HS-27A (cell line): Measurements from ENCODE around the gene DES.

Experiments
- DNase-seq: peaks from one replicate; pipeline ENCODE4 v3.0.0-alpha.2; 2012; ENCODE audit warnings: low read depth, missing footprints

Gene DES

DNA sequence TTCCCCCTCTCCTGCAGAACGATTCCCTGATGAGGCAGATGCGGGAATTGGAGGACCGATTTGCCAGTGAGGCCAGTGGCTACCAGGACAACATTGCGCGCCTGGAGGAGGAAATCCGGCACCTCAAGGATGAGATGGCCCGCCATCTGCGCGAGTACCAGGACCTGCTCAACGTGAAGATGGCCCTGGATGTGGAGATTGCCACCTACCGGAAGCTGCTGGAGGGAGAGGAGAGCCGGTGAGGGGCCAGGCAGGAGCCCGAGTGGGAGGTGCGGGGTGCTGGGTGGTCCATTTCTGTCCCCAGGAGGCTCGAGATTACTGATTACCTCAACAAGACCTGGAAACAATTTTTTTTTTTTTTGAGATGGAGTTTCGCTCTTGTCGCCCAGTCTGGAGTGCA is 3.1 kb downstream of the DES start:
- DNase-seq: no peak

DNA sequence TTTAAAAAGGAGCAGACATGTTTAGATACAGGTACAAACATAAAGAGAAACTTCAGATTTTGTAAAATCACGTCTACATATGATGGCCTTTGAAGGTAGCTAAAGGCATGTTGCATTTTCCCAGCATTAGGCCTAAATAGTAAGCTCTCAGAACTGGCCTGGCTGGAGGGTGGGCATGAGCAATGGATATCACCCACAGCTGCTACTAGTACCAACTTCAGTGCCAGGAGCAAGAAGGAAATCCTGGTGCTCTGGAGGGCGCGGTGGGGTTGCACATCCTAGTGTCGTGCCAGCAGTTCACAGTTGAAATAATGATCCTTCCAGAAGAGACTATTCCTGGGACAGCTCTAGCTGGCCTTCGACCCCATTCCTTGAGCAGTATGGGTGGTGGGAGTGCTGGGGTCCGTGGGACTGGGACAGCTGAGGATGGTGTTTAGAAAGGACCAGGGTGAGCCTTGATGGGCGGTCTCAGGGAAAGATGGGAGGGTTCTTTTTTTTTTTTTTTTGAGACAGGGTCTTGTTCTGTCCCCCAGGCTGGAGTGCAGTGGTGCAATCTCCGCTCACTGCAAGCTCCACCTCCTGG is 4.9 kb downstream of the DES start:
- DNase-seq: no peak

DNA sequence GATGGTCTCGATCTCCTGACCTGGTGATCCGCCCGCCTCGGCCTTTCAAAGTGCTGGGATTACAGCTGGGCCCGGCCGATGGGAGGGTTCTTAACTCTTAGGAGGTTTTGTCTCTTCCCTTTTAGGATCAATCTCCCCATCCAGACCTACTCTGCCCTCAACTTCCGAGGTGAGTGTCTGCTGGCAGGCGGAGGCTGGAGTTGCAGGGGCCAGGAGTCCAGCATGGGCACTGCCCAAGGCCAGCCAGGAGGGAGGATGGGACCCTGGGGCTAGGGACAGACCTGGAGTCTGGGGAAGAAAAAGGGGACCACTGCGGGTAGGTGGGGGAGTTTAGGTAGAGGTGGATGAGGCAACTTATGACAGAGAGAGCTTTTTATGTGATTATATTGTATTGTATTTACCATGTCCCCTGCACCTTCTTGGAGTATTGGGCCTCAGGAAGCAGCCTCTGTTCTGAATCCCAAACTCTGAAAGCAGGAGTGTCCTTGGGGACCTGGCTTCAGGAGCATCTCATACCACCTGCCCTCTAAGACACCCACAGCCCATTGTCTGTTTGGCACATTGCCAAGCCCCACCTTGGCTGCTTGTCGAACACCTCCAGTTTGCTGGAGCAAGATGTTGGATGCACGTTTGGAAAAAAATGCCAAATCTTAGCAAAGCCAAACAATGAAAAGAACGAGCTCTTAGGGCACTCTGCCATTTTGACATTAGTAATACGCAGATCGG is 5.6 kb downstream of the DES start:
- no peak for DNase-seq

DNA sequence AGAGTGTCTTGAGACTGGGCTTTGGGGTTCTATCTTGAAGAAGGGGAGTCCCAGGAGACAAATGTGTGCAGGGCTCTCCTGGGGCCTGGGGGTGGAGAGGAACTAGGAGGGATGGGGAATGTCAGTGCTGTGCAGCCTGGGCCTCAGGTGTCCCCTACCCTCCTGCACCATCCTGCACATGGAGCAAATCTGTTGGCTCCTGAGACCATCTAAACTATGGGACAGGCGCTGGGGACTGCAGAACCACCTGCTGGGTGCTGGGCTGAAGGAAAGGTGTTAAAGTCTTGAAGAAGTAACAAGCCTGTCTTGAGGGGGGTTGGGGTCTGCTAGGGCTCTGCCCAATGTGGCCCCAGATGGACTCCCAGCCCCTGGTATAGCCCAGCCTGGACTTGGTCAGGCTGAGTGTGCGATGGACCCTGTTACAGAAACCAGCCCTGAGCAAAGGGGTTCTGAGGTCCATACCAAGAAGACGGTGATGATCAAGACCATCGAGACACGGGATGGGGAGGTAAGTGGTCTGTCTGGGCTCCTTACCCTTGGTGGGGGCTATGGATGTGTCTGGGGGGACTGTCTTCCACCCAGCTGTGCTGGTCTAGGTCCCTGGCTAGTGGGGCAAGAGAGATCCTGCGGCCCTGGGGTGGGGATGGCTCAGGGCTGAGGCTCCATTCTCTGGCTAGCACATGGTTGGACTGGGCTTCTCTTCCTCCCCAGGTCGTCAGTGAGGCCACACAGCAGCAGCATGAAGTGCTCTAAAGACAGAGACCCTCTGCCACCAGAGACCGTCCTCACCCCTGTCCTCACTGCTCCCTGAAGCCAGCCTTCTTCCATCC is 7.3 kb downstream of the DES start:
- no peak for DNase-seq

DNA sequence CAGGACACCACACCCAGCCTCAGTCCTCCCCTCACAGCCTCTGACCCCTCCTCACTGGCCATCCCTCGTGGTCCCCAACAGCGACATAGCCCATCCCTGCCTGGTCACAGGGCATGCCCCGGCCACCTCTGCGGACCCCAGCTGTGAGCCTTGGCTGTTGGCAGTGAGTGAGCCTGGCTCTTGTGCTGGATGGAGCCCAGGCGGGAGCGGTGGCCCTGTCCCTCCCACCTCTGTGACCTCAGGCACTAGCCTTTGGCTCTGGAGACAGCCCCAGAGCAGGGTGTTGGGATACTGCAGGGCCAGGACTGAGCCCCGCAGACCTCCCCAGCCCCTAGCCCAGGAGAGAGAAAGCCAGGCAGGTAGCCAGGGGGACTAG is 7.9 kb downstream of the DES start:
- no peak for DNase-seq

DNA sequence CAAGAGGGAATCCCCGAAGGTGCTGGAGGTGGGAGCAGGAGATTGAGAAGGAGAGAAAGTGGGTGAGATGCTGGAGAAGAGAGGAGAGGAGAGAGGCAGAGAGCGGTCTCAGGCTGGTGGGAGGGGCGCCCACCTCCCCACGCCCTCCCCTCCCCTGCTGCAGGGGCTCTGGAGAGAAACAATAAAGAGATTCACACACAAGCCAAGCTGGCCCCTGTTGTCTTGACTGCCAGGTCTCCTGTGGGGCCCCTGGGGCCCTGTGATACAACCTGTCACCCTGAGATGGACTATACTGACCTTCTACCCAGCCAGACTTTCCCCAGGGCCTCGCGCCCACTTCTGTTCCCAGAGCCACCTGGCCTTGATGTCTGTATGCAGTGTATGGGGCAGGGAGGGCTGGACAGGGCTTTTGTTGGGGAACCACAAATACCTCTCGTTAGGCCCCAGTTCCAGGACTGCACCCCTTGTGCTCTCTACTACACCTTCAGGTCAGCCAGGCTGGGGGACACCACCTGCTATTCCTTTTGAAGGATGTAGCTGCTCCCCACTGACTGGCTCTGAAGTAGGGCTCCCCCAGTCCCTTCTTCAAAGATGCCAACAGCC is 8.5 kb downstream of the DES start:
- DNase-seq: no peak

DNA sequence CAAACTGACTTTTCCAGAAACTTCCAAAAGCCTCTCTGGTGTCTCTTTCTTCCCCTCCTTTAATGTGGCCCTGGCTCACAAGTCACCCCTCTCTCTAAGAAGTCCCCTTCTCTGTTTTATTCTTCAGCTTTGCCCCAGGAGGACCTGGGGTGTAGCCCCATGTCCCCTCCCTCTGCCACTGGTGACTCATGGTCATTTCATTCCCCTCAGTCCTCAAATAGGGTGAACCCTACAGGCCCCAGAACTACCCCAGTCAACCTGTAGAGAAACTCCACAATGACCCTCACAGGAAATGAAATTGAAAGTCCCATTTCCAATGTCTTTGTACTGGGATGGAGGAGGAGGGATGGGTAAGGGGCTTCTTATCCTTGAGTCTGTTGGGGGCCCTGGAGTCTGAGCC is 10.3 kb downstream of the DES start:
- DNase-seq: no peak

DNA sequence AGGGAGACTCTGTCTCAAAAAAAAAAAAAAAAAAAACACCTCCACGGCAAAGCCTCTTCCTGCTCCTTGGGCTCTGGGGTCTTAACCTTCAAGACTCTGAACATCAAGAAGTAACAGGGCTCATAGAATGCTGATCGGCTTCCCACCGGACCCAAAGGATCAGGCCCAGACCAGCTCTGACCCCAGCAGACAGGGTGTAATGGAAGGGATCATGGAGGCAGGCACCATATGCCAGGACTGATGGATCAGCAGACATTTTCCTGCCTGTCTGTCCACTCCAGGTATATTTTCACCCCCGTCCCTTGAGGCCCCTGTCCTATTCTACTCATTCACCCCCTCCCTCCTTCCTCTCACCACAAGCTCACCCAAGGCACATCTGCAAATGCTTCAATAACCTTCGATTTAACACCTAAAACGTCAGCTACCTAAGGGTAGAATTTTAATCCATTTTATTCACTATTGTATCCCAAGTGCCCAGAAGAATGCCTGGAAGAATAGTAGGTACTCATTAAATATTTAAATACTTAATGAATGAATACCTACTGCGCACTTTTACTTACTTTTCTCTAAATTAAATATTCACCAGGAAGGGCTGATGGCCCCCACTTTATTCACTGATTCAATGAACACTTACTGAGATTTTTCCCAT is 11.9 kb downstream of the DES start:
- DNase-seq: no peak

DNA sequence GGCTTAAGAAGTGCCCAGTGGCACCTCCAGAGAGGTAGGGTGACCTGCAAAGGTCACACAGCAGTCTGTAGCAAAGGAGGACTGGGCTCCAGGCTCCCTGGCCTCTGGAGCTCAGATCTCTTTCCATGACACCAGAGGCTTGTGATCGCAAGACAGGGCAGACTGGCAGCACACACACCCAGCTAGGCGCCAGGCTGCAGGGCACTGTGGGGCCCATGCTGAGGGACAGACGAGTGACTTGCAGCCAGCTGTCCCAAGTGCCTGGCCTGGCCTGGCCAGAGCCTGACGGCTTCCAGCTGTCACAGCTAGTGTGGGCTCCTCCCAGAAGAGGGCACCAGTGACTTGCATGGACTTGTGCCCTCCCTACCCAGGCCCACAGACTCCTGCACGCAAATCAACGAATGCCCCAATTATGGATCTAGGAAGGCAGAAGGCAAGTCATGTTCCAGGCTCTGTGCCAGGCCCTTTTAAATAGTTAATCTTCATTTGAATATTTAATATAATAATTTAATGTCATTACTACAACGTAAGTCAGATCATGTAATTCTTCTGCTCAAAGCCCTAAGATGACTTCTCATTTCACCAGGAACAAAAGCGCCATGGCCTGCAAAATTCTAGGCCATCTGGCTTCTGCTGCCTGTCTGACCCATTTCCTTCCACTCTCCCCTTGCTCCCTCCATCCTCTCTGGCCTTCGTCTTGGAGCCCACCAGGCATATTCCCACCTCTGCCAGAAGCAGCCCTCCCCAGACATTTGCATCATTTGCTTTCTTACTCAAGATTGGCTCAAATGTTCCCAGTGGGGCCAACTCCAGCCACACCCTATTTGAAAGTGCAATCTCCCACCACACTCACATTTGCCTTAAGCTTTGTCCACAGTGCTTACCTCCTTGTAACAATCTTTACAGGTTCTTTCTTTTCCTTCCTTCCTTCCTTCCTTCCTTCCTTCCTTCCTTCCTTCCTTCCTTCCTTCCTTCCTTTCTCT is 12.7 kb downstream of the DES start:
- DNase-seq: no peak

DNA sequence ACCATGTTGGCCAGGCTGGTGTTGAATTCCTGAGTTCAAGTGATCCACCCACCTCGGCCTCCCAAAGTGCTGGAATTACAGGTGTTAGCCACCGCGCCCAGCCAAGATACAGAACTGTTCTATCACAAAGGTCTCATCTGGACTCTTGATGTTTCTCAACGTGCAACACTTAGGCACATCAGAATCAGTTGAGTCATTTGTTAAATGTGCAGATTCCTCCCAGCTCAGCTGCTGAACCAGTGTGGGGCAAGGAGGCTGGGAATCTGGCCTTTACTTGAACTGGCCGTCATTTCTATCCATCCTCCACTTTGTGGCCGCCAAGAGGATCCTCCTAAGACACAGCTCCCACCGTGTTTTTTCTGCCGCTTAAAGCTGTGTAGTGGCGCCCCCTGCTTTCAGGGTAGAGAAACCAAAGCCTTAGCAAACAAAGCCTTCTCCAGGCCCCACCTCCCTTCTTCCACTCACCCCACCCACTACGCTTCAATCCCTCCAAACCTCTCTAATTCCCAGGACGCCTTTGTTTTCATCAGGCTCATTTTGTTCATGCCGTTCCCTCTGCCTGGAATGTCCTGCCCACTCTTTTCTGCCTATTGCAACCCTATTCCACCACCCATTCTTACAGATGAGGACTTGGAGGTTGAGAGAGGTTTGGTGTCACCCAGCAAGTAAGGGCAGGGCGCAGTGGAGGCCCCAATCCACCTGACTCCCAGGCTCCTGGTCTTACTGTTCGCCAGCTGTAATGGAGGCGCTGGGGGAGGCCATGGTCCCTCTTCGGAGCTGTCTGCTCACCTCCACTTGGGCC is 15.7 kb downstream of the DES start:
- no peak for DNase-seq

DNA sequence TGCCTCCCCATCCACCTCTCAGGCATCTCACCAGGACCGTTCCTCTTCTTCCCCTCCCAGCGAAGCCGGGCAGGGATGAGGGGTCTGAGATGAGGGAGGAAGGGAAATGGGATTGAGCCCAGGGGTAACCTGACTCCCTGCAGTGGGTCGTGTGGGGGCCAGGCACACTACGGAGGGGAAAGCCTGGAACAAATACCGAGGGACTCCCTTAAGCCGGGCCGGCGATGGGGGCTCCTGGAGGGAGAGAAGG is 16.2 kb downstream of the DES start:
- DNase-seq: no peak

DNA sequence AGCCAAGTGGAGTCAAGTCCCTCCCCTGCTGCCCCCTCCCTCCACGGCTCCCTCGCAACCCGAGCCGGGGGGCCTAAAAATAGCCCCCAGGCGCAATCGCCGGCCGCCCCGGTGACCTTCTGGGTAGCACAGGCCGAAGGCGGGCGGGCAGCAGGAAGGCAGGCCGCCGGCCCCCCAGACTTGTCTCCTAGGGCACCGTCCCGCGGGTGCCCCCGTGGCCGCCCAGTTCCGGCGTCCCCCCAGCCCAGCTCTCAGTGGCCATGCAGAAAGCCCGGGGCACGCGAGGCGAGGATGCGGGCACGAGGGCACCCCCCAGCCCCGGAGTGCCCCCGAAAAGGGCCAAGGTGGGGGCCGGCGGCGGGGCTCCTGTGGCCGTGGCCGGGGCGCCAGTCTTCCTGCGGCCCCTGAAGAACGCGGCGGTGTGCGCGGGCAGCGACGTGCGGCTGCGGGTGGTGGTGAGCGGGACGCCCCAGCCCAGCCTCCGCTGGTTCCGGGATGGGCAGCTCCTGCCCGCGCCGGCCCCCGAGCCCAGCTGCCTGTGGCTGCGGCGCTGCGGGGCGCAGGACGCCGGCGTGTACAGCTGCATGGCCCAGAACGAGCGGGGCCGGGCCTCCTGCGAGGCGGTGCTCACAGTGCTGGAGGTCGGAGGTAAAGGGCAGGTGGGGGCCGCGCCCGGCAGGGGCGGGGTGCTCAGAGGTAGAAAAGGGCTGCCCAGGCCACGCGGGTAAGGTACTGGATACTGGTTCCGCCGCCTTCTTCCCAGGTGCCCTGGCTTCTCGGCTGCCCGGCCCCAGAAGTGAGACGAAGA is 16.7 kb downstream of the DES start, which contains the start of gene SPEG:
Gene SPEG, plus strand, starts transcription at position 126 of the 808 bp plus-strand sequence. Its CDS starts 135 bp downstream, at position 261.
- no peak for DNase-seq

DNA sequence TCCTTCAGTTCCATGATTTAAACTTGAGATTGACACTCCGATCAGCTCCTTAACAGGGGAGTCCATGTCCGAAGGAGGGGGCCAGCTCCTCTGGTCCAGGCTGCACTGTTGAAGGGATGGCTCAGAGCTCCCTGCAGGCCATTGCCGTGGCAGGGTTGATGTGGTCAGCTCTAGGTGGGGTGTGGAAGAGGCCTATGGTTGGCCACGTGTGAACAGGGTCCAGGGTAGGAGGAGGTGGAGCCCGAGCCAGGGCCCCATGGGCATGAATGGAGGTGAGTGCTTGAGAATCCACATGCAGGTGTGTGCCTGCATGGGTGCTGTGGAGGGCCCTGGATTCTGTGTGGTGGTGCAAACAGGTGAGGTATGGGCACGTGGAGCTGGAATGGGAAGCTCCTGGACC is 17.5 kb downstream of the DES start:
- DNase-seq: no peak

DNA sequence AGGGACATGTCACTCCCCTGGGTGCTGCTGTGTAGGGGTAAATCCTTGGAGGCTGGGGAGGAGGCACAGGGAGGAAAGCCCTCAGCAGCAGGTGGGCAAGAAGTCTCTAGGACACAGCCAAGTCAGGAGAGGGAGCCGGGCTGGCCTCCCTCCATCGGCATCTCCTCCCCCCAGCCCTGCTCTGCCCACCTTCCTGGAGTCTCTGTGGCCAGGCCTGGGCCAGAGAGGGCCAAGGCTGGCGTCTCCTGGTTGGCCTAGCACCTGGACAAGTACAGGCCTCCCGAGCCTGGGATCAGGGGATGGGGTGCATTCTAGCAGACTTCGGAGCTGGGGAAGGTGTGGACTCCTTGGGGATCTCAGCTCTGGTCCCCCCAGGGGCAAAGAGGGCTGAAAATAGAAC is 18.3 kb downstream of the DES start:
- DNase-seq: no peak

DNA sequence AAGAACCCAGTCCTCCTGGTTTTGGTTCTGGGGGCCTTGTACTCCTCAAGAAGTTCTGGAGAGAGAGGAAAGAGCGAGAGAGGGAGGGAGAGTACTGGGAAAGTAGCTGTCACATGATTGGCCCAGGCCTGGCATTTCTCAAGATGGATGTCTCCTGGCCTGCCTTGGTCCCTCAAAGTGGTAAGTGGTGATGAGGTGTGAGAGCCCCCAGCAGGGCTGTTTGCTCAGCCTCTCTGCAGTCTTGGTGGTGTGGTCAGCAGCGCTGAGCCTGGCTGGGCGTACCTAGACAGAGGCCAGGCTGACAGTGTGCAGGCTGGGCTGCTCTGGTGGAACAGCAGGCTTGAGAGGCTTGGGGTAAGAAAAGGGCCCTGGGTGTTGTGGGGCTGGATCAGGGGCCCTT is 19.0 kb downstream of the DES start:
- DNase-seq: no peak

DNA sequence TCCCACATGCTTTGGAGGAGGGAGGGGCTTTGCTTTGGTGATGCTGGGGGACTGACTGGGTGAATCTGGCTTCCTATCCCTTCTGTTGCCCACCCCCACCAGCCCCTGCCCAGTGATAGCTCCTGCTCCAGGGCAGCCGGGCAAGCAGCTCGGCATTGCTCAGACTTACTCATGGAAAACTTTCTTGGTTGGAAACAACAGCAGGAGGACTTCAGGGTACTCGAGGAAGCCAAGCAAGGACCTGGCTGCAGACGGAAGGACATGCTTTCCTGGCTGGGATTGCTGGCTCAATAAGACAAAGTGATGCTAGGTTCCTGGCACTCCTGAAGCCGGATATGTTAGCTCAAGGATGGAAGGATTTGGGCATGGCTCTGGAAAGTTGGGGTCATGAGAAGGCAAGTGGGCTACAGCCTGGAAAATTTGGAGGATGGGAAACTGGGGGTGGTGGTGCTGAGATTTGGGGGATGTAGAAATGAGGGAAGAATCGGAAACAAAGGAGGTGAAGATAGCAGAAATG is 19.6 kb downstream of the DES start:
- no peak for DNase-seq

DNA sequence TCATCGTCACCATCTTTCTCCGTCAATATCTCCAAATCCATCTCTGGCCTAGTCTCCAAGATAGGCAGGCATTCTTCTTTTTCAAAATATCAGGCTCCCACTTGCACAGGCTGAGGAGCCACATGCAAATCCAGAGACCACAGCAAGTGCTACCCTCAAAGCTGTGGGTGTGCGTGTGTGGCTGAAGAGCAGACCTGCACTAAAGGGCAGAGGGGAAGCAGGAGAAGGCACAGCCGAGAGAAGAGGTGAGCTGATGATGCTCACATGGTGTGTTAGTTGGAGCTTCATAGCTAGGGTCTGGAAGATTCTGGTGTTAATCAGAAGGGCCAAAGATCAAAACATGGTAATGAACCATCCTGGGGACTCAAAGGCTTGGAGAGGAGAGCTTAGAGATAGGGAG is 20.3 kb downstream of the DES start:
- DNase-seq: no peak

DNA sequence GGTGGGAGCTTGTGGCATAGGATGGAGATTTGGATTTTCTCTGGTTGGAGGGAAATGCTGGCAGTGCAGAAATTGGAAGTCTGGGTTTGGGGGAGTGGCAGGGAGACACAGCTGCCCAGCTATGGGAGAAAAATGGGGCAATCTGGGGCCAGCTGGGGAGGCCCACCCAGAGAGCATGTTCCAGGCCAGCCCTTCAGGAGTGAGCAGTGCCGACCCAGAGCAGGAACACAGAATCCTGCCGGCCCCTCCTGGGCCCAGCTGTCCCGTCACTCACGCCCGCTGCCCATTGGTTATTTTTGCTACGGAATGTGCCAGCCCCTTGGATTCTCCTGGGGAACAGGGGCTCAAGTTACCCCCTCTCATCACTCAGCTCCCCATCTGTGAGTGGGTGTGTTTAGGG is 21.3 kb downstream of the DES start:
- no peak for DNase-seq
